NCI-H460 (cell line): Measurements from ENCODE around the gene SND1. TPM values are rescaled to one million over a fixed set of nuclear protein-coding genes. Genes with fewer than 3 reads are reported as not detected.

ENCODE experiments used
- DNase-seq: peaks from one replicate; pipeline ENCODE4 v3.0.0-alpha.2; 2016; ENCODE audit warnings: low read depth; ENCODE audit errors: extremely low read depth
- total RNA-seq: library from RNA; depleted of rRNA; stranded (reverse); fragments of >200 nt; shearing (Covaris generic); gene quantifications from 2 replicates; pipeline ENCODE4 v1.2.3, GENCODE V29; 2014

Gene SND1
- total RNA-seq, 1 experiment from 2014 or later = 193 TPM

DNA sequence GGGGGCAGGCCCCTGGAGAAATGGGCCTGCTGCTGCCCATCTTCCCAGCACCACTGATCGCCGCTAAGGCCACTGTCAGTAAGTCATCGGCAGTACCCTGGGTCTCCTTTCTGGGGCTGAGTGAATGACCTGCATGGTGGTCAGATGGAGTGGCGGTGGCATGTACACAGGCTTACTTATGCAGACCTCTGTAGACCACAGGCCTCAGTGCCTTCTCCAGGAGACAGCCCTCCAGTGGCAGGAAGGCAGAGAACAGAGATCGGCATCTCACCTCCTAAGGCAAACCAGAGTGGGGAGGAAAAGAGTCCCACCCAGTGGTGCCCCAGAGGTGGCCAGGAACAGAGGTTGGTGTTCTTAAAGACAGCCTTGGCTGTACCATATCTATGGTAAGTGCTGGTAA is 402.0 kb downstream of the SND1 start:
- no peak for DNase-seq

GRCh38 chr7:128054511-128054910 is 402.5 kb downstream of the SND1 start:
- DNase-seq = no peak

DNA sequence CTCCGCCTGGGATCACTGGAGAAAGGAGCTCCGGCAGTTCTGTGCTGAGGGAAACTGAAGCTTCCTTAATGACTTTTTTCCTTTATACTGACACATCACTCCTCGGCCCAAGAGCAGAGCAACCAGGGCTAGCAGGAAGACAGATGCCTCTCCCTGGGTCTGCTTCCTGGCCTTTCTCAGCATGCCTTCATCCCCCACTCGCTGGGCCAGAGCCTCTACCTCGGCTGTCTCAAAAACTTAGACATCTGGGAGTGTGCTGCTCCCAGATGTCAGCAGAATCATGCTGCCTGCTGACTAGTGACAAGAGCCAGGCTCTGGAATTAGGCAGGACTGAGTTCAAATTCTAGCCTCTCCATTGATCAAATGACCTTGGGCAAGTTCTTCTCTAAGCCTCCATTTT is 403.6 kb downstream of the SND1 start:
- DNase-seq = no peak

- no peak for DNase-seq
These were observed 404.9 kb downstream of the SND1 start for GRCh38 chr7:128056901-128057300.

- no peak for DNase-seq
These were observed 405.9 kb downstream of the SND1 start for GRCh38 chr7:128057909-128058308.

- DNase-seq = no peak
These were observed 407.4 kb downstream of the SND1 start for GRCh38 chr7:128059143-128059988.

GRCh38 chr7:128060018-128060417 is 408.0 kb downstream of the SND1 start:
- no peak for DNase-seq

GRCh38 chr7:128063088-128063487 is 411.1 kb downstream of the SND1 start:
- no peak for DNase-seq

- DNase-seq = no peak
These were observed 413.9 kb downstream of the SND1 start for GRCh38 chr7:128065872-128066271.

DNA sequence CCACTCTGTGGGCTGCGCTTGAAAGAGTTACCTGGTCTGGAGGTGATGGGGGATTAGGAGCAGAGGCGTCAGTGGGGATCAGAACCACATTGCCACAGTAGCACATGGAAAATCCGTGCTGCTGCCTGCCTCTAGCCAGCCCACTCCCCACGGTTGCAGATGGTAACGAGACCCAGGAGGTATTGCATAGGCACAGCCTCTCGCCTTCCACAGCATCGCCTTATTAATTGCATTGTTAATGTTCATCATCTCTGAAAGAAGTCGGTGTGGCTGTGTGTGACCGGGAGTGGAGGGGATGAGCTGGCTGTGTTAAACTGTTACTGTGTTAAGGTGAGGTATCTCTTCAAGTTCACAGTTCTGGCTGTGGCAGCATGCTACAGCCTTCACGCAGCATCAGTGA is 414.4 kb downstream of the SND1 start:
- no peak for DNase-seq

- no peak for DNase-seq
These were observed 414.9 kb downstream of the SND1 start for GRCh38 chr7:128066858-128067257.

- DNase-seq = no peak
These were observed 416.0 kb downstream of the SND1 start for GRCh38 chr7:128067983-128068382.

DNA sequence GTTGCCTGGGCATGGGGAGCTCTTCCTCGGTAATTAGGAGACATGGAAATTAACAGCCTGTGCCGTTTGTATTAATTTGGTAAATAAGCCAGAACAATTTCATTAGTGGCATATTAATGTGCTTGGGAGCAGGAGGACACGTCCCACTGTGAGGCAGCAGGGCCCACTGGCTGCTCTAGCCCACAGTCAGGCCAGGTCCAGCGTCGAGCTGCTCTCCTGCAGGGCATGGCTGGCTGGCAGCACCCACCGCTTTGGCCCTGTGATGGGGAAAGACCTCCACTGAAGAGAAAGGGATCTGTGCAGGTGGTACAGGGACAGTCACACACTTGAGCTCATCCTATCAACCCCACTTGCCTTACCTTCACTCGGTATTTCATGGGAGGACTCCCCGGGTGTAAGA is 416.8 kb downstream of the SND1 start:
- DNase-seq = no peak

GRCh38 chr7:128069373-128070364 is 417.7 kb downstream of the SND1 start:
- no peak for DNase-seq

DNA sequence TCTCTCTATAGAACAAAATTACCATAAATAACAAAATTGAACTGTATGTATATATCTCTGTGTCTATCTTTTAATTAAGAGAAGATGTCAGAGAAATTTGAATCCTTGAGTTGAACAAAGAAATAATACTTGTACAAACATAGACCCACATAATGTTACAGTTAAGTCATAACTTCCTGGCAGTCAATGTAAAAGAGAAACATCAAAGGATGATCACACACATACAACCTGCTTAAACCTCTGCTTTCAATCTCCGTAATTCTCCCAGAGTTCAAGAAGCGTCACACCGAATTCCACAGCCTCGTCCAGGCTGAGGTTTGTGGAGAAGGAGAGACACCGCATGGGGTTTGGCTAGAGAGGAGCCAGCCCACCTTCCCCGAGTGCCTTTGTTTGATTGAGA is 419.4 kb downstream of the SND1 start:
- no peak for DNase-seq

- DNase-seq = no peak
These were observed 419.8 kb downstream of the SND1 start for GRCh38 chr7:128071801-128072200.

DNA sequence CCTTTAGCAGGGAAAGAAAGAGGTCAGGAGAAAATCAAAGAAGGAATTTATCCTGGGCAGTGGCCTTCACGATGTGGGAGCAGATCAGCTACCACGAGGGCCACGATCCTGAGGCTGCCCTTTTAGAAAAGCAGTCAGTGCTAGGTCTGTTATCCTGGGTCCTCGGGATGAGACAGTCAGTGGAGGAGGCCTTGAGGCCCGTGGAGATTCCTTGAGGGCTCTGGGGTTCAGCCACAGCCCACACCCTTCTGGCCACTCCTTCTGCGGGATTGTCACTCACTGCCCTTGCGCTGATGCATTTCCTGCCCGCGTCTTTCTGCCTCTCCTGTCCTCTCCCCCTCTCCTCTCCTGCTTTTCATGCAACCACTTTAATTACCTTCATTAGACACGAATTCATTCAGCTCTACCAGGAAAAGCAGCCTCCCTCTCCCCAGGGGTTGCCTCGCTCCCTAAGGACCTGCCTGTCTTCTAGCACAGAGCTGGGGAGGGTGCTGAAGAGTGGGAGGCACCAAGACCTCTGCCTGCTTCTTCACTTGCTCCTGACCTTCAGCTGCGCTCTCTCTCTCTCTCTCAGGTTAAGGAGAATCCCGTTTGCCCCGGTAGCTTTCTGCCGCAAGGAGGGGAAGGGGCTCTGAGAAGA is 421.8 kb downstream of the SND1 start:
- DNase-seq = no peak

DNA sequence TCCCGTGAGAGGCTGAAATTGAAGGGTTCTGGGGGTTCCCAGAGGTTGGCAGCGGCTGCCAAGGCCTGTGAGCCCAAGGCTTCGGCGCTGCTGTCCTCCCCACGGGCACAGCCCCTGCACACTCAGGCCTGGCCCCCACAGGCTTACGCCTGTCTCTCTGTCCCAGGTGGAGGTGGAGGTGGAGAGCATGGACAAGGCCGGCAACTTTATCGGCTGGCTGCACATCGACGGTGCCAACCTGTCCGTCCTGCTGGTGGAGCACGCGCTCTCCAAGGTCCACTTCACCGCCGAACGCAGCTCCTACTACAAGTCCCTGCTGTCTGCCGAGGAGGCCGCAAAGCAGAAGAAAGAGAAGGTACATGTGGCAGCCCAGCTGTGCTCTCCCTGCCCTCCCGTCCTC is 422.3 kb downstream of the SND1 start:
- DNase-seq = no peak

DNA sequence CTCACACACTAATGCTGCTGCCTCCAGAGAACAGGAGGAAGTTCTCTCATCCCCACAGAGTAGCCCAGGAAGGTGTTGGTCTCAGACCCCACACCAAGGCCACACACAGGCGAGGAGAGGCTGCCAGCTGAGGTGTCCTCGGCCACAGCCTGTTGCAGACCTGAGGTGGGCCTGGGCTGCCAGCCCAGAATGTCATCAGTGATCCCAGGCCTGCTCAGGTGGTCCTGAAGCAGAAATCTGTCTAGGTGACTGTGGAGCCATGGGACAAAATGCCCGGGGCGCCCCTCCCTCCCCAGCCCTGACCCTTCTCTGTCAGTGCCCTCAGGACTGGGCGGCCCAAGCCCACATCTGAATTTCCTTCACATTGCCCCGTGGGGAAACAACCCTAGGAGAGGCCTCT is 422.7 kb downstream of the SND1 start:
- DNase-seq = no peak

GRCh38 chr7:128075242-128076095 is 423.5 kb downstream of the SND1 start:
- no peak for DNase-seq
